GM13977 (cell line): ENCODE results near the gene RNF144B.

ENCODE experiments used
- DNase-seq: peaks from one replicate; pipeline ENCODE4 v3.0.0; 2012; ENCODE audit warnings: low spot score
- CTCF ChIP-seq: IDR thresholded peaks from 2 replicates; pipeline ENCODE4 v1.5.1; 2012; ENCODE audit warnings: mild to moderate bottlenecking, control low read depth; ENCODE audit not compliant: insufficient read depth; ENCODE audit errors: extremely low read depth, missing control alignments
- in situ Hi-C: fragments of 300-500 bp; cut with MboI; formaldehyde crosslinking; loops from one replicate; pipeline ENCODE4 v1.12.0; 2022; ENCODE audit warnings: low sequenced_read_pairs, low pct_unique_long_range_greater_than_20kb, mixed read lengths, inconsistent platforms; ENCODE audit not compliant: unreplicated experiment

RNF144B gene

GRCh38 chr6:18387061-18387721, at the start of gene RNF144B:
RNF144B (plus strand) TSS chr6:18387350; CDS start chr6:18399535, 12,185 bp downstream.
- TF ChIP-seq CTCF = no peak
- DNase-seq = peak; percentile 21
- in situ Hi-C loops = no loop called here

GRCh38 chr6:18339599-18339998, 47.6 kb upstream of the RNF144B start:
- in situ Hi-C loops = loop anchor here (10.0 kb wide), 1 partner anchor 165 kb away; no protein-coding TSS in a partner anchor
- no peak for DNase-seq
- TF ChIP-seq CTCF = no peak

- no peak for TF ChIP-seq CTCF
- in situ Hi-C loops = no loop called here
- DNase-seq = no peak
These were observed 46.2 kb upstream of the RNF144B start for GRCh38 chr6:18340781-18341551.

GRCh38 chr6:18342223-18342622, 44.9 kb upstream of the RNF144B start:
- DNase-seq = no peak
- in situ Hi-C loops = no loop called here
- TF ChIP-seq CTCF = no peak

GRCh38 chr6:18343741-18344140, 43.4 kb upstream of the RNF144B start:
- DNase-seq = no peak
- in situ Hi-C loops = no loop called here
- no peak for TF ChIP-seq CTCF

- DNase-seq = no peak
- in situ Hi-C loops = no loop called here
- no peak for TF ChIP-seq CTCF
These were observed 40.1 kb upstream of the RNF144B start for GRCh38 chr6:18347021-18347577.
